ENCODE data around the gene QARS1. TPM values are rescaled to one million over a fixed set of nuclear protein-coding genes. Genes with fewer than 3 reads are reported as not detected.

QARS1 gene
- total RNA-seq, 2 experiments from 2014 or later = 249 to 286 TPM

DNA sequence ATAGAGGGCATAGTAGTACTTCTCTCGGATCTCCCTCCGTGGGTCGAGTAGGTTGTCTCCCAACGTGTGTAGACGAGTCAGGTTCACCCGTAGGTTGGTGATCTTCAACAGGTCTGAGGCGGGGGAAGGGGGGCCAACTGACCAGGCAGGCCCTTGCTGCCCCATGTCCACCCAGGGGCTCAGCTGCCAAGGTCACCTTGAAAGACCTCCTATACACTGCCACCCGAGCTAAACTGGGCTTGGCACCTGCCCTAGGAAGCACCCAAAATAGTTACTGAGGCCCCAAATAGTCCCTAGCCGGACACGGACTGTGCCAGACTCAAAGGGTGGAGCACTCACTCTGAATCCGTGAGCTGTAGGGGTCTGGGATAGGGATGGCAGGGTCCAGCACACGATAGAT lies 26.5 kb upstream of the QARS1 start:
- Mint-ChIP-seq H3K9me3 (no peaks in the 10 kb centered on the region), H3K27ac (no peak overlapping the region)

DNA sequence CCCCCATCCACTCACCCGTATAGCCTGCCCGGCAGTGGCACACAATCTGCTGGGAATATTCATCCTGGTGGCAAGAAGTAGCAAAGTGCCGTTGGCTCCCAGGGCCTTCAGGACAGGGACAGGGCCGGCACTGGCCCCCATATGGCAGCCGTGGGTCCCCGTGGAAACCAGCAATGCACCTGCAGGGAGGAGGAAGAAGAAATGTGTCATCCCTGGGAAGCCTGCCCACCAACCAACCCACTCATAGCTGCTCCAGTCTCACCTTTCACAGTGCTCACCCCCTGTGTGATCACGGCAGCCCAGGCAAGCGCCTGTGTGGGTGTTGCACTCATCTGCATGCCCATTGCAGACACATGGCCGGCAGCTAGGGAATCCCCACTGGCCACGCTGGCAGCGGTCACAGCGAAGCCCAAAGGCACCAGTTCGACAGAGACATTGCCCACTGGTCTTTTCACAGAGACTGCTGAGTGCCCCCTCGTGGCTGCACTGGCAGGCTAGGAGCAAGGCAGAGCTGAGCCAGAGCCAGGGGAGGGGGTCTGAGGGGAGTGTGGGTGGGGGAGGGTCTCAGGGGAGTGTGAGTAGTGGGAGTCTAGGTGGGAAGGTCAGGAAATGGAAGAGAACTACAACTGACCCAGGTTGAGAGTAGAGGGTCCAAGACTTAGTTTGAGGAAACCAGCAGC lies 20.6 kb upstream of the QARS1 start:
- H3K27ac Mint-ChIP-seq = no peak overlapping the region
- peaks cover 6% of the 10 kb centered on the region for H3K4me1 Mint-ChIP-seq (ENCODE audit: low read depth)
- no peak for DNase-seq
- CTCF ChIA-PET = interaction anchor here (1.5 kb wide), 1 partner anchor 31 kb away, joined by 3 read pairs; the partner anchor contains the start of gene QRICH1
- intact Hi-C loops (cut with micrococcal nuclease) = loop anchor here (5.0 kb wide), 1 partner anchor 42 kb away; the partner anchor contains the start of gene CCDC71
- no peaks in the 10 kb centered on the region for H3K9me3 Mint-ChIP-seq
- no peaks in the 10 kb centered on the region for H3K36me3 Mint-ChIP-seq
- POLR2A ChIA-PET = no interaction called here
- no peak overlapping the region for H3K4me3 Mint-ChIP-seq
- no peaks in the 10 kb centered on the region for H3K27me3 Mint-ChIP-seq

More for the DNA sequence above, 26.5 kb upstream of the QARS1 start:
- H3K4me1 Mint-ChIP-seq (ENCODE audit: low read depth) = no peaks in the 10 kb centered on the region
- DNase-seq = no peak
- H3K36me3 Mint-ChIP-seq = no peaks in the 10 kb centered on the region
- H3K27me3 Mint-ChIP-seq = peaks cover 14% of the 10 kb centered on the region
- CTCF ChIA-PET = no interaction called here
- POLR2A ChIA-PET = interaction anchor here (0.9 kb wide), 1 partner anchor 31 kb away, joined by 3 read pairs; no protein-coding TSS in a partner anchor
- H3K4me3 Mint-ChIP-seq = no peak overlapping the region
- intact Hi-C loops (cut with micrococcal nuclease) = no loop called here

DNA sequence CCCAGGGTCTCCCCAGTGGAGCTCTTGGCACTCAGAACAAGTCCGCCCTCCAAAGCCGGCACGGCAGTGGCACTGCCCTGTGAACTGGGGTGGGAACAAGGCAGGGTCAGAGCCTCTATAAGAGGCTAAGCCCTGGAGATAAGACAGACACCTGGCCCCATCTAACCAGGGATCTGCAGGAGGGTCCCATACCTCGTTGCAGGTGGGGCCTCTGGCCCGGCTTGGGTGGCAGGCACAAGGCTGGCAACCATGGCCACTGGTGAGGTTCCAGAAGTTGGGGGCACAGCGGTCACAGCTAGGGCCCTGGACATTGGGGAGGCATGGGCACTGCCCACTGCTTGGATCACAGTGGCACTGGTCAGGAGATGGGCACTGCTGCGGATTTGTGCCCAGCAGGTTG lies 19.6 kb upstream of the QARS1 start:
- no peak overlapping the region for H3K27ac Mint-ChIP-seq
- POLR2A ChIA-PET = no interaction called here
- no peaks in the 10 kb centered on the region for H3K27me3 Mint-ChIP-seq
- no peak for DNase-seq
- H3K36me3 Mint-ChIP-seq = no peaks in the 10 kb centered on the region
- no peak overlapping the region for H3K4me3 Mint-ChIP-seq
- intact Hi-C loops (cut with micrococcal nuclease) = loop anchor here (5.0 kb wide), 1 partner anchor 43 kb away; the partner anchor contains the start of gene CCDC71
- CTCF ChIA-PET = interaction anchor here (1.5 kb wide), 1 partner anchor 30 kb away, joined by 3 read pairs; the partner anchor contains the start of gene QRICH1
- no peaks in the 10 kb centered on the region for H3K9me3 Mint-ChIP-seq
- peaks cover 12% of the 10 kb centered on the region for H3K4me1 Mint-ChIP-seq (ENCODE audit: low read depth)

DNA sequence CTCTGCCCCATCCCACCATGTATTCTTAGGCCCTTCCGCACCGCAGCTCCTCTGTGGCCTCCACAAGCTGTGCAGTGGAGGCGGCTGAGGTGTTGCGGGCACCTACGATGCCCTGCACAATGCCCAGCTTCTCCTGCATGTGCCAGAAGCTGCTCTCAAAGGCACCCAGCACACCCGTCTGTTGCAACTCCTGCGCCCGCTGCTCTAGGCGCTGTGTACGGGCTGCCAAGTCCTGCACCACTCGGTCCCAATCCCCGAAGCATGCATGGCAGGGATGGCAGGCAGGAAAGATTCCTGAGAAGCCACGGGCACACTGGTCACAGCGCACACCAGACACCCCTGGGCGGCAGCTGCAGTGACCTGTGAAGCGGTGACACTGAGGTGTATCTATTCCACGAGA lies 19.1 kb upstream of the QARS1 start:
- CTCF ChIA-PET = no interaction called here

DNA sequence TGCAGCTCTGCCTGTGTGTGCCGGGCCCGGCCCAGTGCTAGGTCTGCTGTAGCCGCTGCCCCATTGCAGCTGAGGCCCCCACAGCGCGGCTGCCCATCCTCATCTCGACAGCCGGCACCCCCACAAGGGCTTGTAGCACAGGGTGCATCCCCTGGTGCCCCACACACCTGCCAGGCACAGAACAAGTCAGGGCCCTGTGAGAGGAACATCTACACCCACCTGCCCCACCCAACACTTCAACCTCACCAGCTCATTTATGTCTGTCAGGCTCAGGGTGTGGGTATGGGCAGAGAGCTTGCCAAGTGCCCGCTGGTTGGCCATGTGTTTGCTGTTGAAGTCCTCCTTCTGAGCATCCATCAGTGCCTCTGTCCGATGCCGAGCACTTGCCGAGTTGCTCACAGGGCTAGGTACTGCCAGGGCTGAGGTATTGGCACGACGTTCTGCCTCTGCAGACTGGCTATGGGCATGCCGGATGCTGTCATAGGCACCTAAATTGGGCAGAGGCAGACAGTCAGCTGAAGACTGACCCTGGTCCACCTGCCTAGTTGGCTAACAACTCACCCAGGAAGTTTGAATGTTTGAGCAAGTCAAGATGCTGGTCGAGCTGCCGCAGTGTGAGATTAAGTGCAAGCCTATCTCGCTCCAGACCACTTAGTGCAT lies 18.5 kb upstream of the QARS1 start:
- ChIA-PET CTCF (no interaction called here), POLR2A (no interaction called here)
- Mint-ChIP-seq H3K36me3 (peaks cover 6% of the 10 kb centered on the region), H3K27me3 (no peaks in the 10 kb centered on the region), H3K9me3 (no peaks in the 10 kb centered on the region), H3K4me1 (ENCODE audit: low read depth) (peaks cover 16% of the 10 kb centered on the region), H3K4me3 (no peak overlapping the region), H3K27ac (no peak overlapping the region)
- intact Hi-C loops (cut with micrococcal nuclease) = loop anchor here (5.0 kb wide), 1 partner anchor 44 kb away; the partner anchor contains the start of gene CCDC71
- DNase-seq = no peak

More for the DNA sequence above, 19.1 kb upstream of the QARS1 start:
- Mint-ChIP-seq H3K9me3 (no peaks in the 10 kb centered on the region), H3K27ac (no peak overlapping the region), H3K4me3 (no peak overlapping the region), H3K27me3 (no peaks in the 10 kb centered on the region), H3K4me1 (ENCODE audit: low read depth) (peaks cover 16% of the 10 kb centered on the region), H3K36me3 (peaks cover 3% of the 10 kb centered on the region)
- POLR2A ChIA-PET = no interaction called here
- intact Hi-C loops (cut with micrococcal nuclease) = loop anchor here (5.0 kb wide), 1 partner anchor 44 kb away; the partner anchor contains the start of gene CCDC71
- DNase-seq = no peak

DNA sequence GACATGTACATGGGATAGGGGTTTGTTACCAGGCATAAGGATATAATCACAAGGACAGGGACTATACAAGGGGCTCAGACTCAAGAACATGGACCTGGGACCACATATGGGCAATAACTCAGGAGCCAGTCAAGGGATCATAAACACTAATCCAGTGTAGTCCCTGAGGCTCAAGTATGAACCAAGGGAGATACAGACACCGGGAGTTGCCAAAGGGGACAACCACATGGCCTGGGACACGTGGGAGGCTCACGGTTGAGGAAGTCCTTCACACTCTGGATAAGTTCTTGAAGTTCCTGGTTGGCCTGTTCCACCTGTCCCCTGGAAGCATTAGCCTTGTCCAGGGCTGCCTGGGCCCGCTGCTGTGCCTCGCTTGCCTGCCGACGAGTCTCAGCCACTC lies 17.9 kb upstream of the QARS1 start:
- CTCF ChIA-PET = no interaction called here
- Mint-ChIP-seq H3K27me3 (no peaks in the 10 kb centered on the region), H3K4me3 (no peak overlapping the region), H3K36me3 (peaks cover 10% of the 10 kb centered on the region), H3K27ac (peak overlapping the region; percentile 76), H3K9me3 (no peaks in the 10 kb centered on the region), H3K4me1 (ENCODE audit: low read depth) (peaks cover 16% of the 10 kb centered on the region)
- intact Hi-C loops (cut with micrococcal nuclease) = loop anchor here (5.0 kb wide), 1 partner anchor 45 kb away; the partner anchor contains the start of gene CCDC71
- POLR2A ChIA-PET = no interaction called here
- DNase-seq = no peak

DNA sequence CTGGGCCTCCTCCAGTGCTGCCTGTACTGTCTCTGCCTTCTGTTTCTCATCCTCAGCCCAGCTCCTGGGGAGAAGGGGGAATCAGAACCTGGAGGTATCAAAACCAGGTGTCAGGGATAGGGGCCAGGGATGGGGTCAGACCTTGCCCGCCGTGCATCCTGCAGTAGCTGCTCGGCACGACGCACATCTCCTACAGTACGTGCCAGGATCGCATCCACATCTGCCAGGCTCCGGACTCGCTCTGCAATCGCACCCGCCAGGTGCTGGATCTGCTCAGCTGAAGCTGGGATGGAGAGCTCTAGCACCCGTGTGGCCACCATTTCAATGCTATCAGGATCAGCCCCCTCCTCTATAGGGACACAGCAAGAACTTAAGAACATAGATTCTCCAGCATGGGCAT lies 17.5 kb upstream of the QARS1 start:
- intact Hi-C loops (cut with micrococcal nuclease) = loop anchor here (5.0 kb wide), 1 partner anchor 45 kb away; the partner anchor contains the start of gene CCDC71
- Mint-ChIP-seq H3K27me3 (no peaks in the 10 kb centered on the region), H3K27ac (peak overlapping the region; percentile 76), H3K36me3 (peaks cover 10% of the 10 kb centered on the region), H3K4me3 (no peak overlapping the region), H3K9me3 (no peaks in the 10 kb centered on the region), H3K4me1 (ENCODE audit: low read depth) (peaks cover 16% of the 10 kb centered on the region)
- POLR2A ChIA-PET = interaction anchor here (2.8 kb wide), 1 partner anchor 28 kb away, joined by 20 read pairs; the partner anchor contains the start of gene QRICH1
- CTCF ChIA-PET = interaction anchor here (0.7 kb wide), 1 partner anchor 49 kb away, joined by 3 read pairs; the partner anchor contains the start of gene KLHDC8B
- no peak for DNase-seq

DNA sequence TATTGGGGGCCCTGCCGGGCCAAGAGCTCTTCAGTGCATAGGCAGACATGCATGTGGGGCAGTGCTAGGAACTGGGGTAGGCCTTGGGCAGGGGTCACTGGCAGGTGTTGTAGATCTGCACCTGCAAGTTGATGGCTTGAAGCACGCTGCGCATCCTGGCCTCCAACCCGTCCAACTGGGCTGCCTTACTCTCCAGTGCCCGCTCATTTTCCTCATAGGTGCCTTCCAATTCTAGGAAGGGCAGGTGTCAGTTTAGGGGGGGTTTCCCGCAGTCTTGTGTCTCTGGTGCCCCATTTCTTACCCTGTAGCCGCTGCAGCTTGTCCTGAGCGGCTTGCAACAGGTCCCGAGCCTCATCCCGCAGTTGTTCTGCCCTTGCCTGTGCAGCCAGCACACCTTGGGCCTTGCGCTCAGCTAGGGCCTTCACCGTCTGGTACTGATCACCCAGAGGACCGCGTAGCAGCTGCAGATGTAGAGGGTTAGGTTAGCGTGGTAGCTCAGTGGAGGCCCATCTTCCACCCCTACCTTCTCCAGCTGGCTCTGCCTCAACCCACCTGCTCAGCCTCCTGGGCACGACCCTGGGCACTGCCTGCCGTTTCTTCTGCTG lies 16.7 kb upstream of the QARS1 start:
- POLR2A ChIA-PET = interaction anchor here (0.7 to 2.8 kb wide), 4 partner anchors 10 to 99 kb away, joined by 3 to 20 read pairs (median 4); partner anchors contain the start of genes IMPDH2, NDUFAF3 and QRICH1
- CTCF ChIA-PET = interaction anchor here (0.7 to 2.3 kb wide), 5 partner anchors 27 to 114 kb away, joined by 3 to 14 read pairs (median 4); partner anchors contain the start of genes KLHDC8B, QRICH1 and WDR6
- peak overlapping the region; percentile 76 for H3K27ac Mint-ChIP-seq
- peaks cover 14% of the 10 kb centered on the region for H3K36me3 Mint-ChIP-seq
- peaks cover 16% of the 10 kb centered on the region for H3K4me1 Mint-ChIP-seq (ENCODE audit: low read depth)
- no peaks in the 10 kb centered on the region for H3K27me3 Mint-ChIP-seq
- peak overlapping the region; percentile 85 for H3K4me3 Mint-ChIP-seq
- no peak for DNase-seq
- intact Hi-C loops (cut with micrococcal nuclease) = loop anchor here (2.0 to 5.0 kb wide), 2 partner anchors 16 to 46 kb away; partner anchors contain the start of genes CCDC71 and QARS1
- H3K9me3 Mint-ChIP-seq = no peaks in the 10 kb centered on the region

DNA sequence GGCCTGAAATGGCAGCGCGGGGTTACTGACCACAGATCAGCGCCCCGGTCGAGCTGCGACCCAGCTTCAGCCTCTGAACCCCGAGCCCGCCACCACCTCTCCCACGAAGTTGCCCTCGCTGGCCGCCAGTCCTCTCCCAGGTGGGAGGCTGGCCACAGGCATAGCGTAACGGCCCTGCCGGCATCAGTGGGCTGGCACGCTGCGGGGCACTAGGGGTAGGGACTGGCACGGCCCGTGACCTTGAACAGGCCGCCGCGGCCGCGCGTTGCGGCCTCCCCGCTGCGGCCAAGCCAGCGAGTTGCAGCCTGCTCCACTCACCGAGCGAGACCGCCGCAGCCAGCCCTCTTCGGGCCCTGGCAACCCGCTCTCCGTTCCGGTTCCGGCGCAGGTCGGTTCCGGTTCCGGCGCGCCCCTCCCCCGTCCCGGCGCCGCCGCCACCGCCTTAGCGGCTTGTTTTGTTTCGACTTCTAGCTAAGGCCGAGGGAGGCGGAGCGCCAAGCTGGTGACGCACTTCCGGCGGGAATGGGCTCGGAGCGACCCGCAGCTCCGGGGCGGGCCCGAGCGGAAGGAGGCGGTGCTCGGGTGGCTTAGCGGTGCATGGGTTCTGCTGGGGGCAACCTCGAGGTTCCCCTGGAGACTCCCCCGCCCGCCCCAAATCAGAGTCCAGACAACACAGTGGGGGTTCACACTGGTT lies 16.0 kb upstream of the QARS1 start, which contains the start of gene USP19:
USP19 (minus strand) TSS at position 386 of the 694 bp plus-strand sequence. CDS start 1,678 bp downstream, outside the sequence.
- POLR2A ChIA-PET = interaction anchor here (0.6 to 2.8 kb wide), 6 partner anchors 9 to 99 kb away, joined by 3 to 20 read pairs (median 4); partner anchors contain the start of genes IMPDH2, NDUFAF3 and QRICH1
- DNase-seq = peak; percentile 96
- Mint-ChIP-seq H3K4me1 (ENCODE audit: low read depth) (peaks cover 16% of the 10 kb centered on the region), H3K9me3 (no peaks in the 10 kb centered on the region), H3K27ac (peak within 1 kb of the TSS; percentile 86), H3K4me3 (peak within 1 kb of the TSS; percentile 85), H3K36me3 (peaks cover 20% of the 10 kb centered on the region), H3K27me3 (no peaks in the 10 kb centered on the region)
- intact Hi-C loops (cut with micrococcal nuclease) = loop anchor here (1.0 to 5.0 kb wide), 3 partner anchors 16 to 47 kb away; partner anchors contain the start of genes CCDC71, QARS1 and QRICH1
- CTCF ChIA-PET = interaction anchor here (1.0 to 2.3 kb wide), 5 partner anchors 26 to 113 kb away, joined by 3 to 14 read pairs (median 4); partner anchors contain the start of genes KLHDC8B, QRICH1 and WDR6

DNA sequence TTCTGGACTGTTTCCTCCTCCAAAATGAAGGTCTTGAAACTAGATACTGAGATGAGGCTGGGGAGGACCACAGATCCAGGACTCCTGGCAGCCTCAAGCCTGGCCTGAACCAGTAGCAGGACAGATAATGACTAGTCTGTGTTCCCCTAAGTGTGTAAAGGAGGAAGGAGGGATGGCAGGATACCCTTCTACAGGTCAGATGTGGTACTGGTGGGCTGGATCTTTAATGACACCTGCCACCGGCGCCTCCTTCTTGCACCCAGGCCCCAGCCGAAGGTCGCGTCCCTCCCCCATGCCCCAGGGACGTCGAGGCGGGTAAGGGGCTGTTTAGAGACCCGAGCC lies 15.5 kb upstream of the QARS1 start:
- peak; percentile 24 for DNase-seq
- POLR2A ChIA-PET = interaction anchor here (0.6 to 2.8 kb wide), 5 partner anchors 27 to 98 kb away, joined by 3 to 20 read pairs (median 3); partner anchors contain the start of genes IMPDH2, NDUFAF3 and QRICH1
- Mint-ChIP-seq H3K9me3 (no peaks in the 10 kb centered on the region), H3K27ac (peak overlapping the region; percentile 86), H3K4me1 (ENCODE audit: low read depth) (peaks cover 16% of the 10 kb centered on the region), H3K36me3 (peaks cover 25% of the 10 kb centered on the region), H3K4me3 (peak overlapping the region; percentile 85), H3K27me3 (no peaks in the 10 kb centered on the region)
- intact Hi-C loops (cut with micrococcal nuclease) = loop anchor here (1.0 to 5.0 kb wide), 3 partner anchors 15 to 47 kb away; partner anchors contain the start of genes CCDC71, QARS1 and QRICH1
- CTCF ChIA-PET = interaction anchor here (1.0 to 2.3 kb wide), 5 partner anchors 26 to 112 kb away, joined by 3 to 14 read pairs (median 4); partner anchors contain the start of genes KLHDC8B, QRICH1 and WDR6

DNA sequence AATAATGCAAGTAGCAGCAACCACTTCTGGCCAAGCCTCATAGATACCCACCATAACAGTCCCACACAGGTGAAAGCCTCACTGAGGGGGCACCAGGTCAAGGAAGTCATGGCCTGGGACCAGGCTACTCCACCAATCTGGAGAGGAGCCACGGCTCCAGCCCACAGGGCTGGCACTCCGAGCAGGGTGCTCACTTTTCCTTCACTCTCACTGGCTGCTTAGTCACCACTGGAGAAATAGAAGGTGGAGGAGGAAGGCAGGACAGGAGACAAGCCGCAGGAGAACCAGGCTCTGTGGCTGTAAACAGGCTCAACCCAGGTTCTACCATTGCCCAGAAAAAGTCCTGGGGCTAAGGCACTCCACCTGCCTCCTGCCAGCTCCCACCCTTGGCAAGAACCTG lies 14.9 kb upstream of the QARS1 start:
- peaks cover 26% of the 10 kb centered on the region for H3K36me3 Mint-ChIP-seq
- DNase-seq = no peak
- H3K4me1 Mint-ChIP-seq (ENCODE audit: low read depth) = peaks cover 16% of the 10 kb centered on the region
- ChIA-PET POLR2A (interaction anchor here (2.8 kb wide), 1 partner anchor 26 kb away, joined by 20 read pairs; the partner anchor contains the start of gene QRICH1), CTCF (interaction anchor here (2.0 to 2.3 kb wide), 2 partner anchors 25 to 51 kb away, joined by 8 to 14 read pairs; partner anchors contain the start of genes KLHDC8B and QRICH1)
- H3K27ac Mint-ChIP-seq = peak overlapping the region; percentile 86
- no peaks in the 10 kb centered on the region for H3K27me3 Mint-ChIP-seq
- H3K4me3 Mint-ChIP-seq = peak overlapping the region; percentile 85
- no peaks in the 10 kb centered on the region for H3K9me3 Mint-ChIP-seq
- intact Hi-C loops (cut with micrococcal nuclease) = no loop called here
